Smooth muscle cell (in vitro differentiated cells): ENCODE data around the gene TYW3. TPM values are rescaled to one million over a fixed set of nuclear protein-coding genes. Genes with fewer than 3 reads are reported as not detected.

Experiments
- DNase-seq: peaks from one replicate; lab custom pipeline; 2025; ENCODE audit not compliant: unreplicated experiment; lab: John Stamatoyannopoulos, UW
- H2AFZ ChIP-seq: fragments of 200-600 bp; sonication (generic); 2 replicates; pipeline ENCODE4 v1.6.0; 2016; ENCODE audit warnings: antibody characterized with exemption, low read depth, mild to moderate bottlenecking
- H3F3A ChIP-seq: fragments of 200-600 bp; sonication (generic); 2 replicates; pipeline ENCODE4 v1.6.0; 2017; ENCODE audit warnings: antibody characterized with exemption, low read depth
- H3K27ac ChIP-seq: fragments of 200-600 bp; sonication (generic); 2 replicates; pipeline ENCODE4 v1.5.1; 2016; ENCODE audit warnings: low read depth, mild to moderate bottlenecking
- H3K27me3 ChIP-seq: fragments of 200-600 bp; sonication (generic); 2 replicates; pipeline ENCODE4 v1.6.1; 2016; ENCODE audit warnings: low read depth, mild to moderate bottlenecking
- H3K36me3 ChIP-seq: fragments of 200-600 bp; sonication (generic); 2 replicates; pipeline ENCODE4 v1.5.1; 2016; ENCODE audit warnings: low read depth
- H3K4me1 ChIP-seq: fragments of 200-600 bp; sonication (generic); 2 replicates; pipeline ENCODE4 v1.5.1; 2016; ENCODE audit warnings: low read depth
- H3K4me2 ChIP-seq: fragments of 200-600 bp; sonication (generic); 2 replicates; pipeline ENCODE4 v1.6.0; 2016; ENCODE audit warnings: mild to moderate bottlenecking
- H3K4me3 ChIP-seq: fragments of 200-600 bp; sonication (generic); 2 replicates; pipeline ENCODE4 v1.5.1; 2016; ENCODE audit warnings: mild to moderate bottlenecking
- H3K79me2 ChIP-seq: fragments of 200-600 bp; sonication (generic); 2 replicates; pipeline ENCODE4 v1.6.0; 2016; ENCODE audit warnings: low read depth, mild to moderate bottlenecking
- H3K9ac ChIP-seq: fragments of 200-600 bp; sonication (generic); 2 replicates; pipeline ENCODE4 v1.6.0; 2016; ENCODE audit warnings: low read depth
- H3K9me3 ChIP-seq: fragments of 200-600 bp; sonication (generic); replicated peaks from 2 replicates; pipeline ENCODE4 v1.5.1; 2016; ENCODE audit warnings: low read depth
- H4K20me1 ChIP-seq: fragments of 200-600 bp; sonication (generic); 2 replicates; pipeline ENCODE4 v1.6.0; 2016; ENCODE audit warnings: low read depth
- WGBS: methylation state at CpG from one replicate; pipeline ENCODE4 v1.1.7; 2016; ENCODE audit warnings: low lambda C conversion rate; 5-methylcytosine and 5-hydroxymethylcytosine counted together
- polyA plus RNA-seq: library from polyadenylated mRNA; unstranded; fragments of >200 nt; fragmentation: Nextera tagmentation; extraction: Ambion mirVana; gene quantifications from 2 replicates; pipeline ENCODE4 v1.2.1, GENCODE V29; 2016
- total RNA-seq: library from RNA; depleted of rRNA; stranded (reverse); fragments of >200 nt; gene quantifications from 2 replicates; pipeline ENCODE4 v1.2.3, GENCODE V29; 2014
- TF ChIP-seq, protein P1 (sequence below): fragments of 200-600 bp; sonication (generic); IDR thresholded peaks from 2 replicates; pipeline ENCODE4 v1.5.1; 2017; ENCODE audit warnings: borderline replicate concordance, mild to moderate bottlenecking, antibody characterized with exemption; ENCODE audit not compliant: insufficient read depth, poor library complexity, severe bottlenecking

TYW3 gene
- total and polyA plus RNA-seq, 2 experiments from 2014 or later: not detected

DNA sequence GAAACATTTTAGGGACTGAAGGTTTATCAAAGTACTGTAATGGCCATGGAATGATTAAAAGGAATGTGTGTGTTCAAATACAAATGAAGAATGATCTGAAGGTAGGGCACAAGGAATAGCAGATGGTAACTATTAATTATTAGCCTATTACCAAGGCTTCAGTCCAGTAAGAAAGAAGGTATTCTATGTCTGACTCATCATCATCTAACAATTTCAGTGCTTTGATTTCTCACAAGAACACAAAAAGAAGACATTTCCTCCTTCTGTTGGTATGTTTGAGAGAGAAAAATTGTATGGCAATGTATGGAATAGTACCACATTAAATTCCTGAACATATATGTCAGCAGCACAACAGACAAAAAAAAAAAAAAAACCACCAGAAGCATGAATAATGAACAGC, 57.5 kb downstream of the TYW3 start:
- Histone ChIP-seq H3K9me3 (no peaks in the 10 kb centered on the region), H4K20me1 (no peaks in the 10 kb centered on the region), H3F3A (no peaks in the 10 kb centered on the region), H3K9ac (no peak overlapping the region), H3K4me3 (no peak overlapping the region), H3K27ac (no peak overlapping the region), H3K4me1 (no peaks in the 10 kb centered on the region), H3K79me2 (no peaks in the 10 kb centered on the region), H3K27me3 (no peaks in the 10 kb centered on the region), H3K4me2 (no peak overlapping the region), H3K36me3 (no peaks in the 10 kb centered on the region), H2AFZ (no peak overlapping the region)
- TF ChIP-seq, protein P1, sequence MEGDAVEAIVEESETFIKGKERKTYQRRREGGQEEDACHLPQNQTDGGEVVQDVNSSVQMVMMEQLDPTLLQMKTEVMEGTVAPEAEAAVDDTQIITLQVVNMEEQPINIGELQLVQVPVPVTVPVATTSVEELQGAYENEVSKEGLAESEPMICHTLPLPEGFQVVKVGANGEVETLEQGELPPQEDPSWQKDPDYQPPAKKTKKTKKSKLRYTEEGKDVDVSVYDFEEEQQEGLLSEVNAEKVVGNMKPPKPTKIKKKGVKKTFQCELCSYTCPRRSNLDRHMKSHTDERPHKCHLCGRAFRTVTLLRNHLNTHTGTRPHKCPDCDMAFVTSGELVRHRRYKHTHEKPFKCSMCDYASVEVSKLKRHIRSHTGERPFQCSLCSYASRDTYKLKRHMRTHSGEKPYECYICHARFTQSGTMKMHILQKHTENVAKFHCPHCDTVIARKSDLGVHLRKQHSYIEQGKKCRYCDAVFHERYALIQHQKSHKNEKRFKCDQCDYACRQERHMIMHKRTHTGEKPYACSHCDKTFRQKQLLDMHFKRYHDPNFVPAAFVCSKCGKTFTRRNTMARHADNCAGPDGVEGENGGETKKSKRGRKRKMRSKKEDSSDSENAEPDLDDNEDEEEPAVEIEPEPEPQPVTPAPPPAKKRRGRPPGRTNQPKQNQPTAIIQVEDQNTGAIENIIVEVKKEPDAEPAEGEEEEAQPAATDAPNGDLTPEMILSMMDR: no peak
- no peak for DNase-seq

DNA sequence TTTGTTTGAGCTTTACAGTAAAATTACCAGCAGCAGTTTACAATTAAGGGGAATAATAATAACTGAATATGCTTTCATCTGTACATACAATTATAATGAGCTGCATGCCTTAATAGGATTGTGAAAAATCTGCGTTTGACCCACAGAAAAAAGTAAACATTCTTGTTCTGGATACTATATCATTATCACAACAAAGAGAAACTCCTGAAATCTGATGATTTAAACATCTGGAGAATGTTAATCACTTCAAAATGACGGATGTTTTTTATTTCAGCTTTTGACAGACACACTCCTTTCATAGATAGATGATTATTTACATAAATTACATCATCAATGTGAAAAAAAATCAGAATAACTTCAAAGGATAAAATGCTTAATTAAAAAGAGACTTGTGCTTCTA, 58.5 kb downstream of the TYW3 start:
- 84% methylated on average over 2 of the region's 2 CpGs for WGBS
- no peak for DNase-seq
- no peak overlapping the region for H3K27ac ChIP-seq
- no peaks in the 10 kb centered on the region for H3K27me3 ChIP-seq
- H3K9me3 ChIP-seq: no peaks in the 10 kb centered on the region
- no peaks in the 10 kb centered on the region for H4K20me1 ChIP-seq
- no peaks in the 10 kb centered on the region for H3K79me2 ChIP-seq
- no peaks in the 10 kb centered on the region for H3K36me3 ChIP-seq
- TF ChIP-seq, protein P1: no peak
- H3K4me3 ChIP-seq: no peak overlapping the region
- no peak overlapping the region for H3K4me2 ChIP-seq
- no peaks in the 10 kb centered on the region for H3K4me1 ChIP-seq
- H3K9ac ChIP-seq: no peak overlapping the region
- H2AFZ ChIP-seq: no peak overlapping the region
- no peaks in the 10 kb centered on the region for H3F3A ChIP-seq

DNA sequence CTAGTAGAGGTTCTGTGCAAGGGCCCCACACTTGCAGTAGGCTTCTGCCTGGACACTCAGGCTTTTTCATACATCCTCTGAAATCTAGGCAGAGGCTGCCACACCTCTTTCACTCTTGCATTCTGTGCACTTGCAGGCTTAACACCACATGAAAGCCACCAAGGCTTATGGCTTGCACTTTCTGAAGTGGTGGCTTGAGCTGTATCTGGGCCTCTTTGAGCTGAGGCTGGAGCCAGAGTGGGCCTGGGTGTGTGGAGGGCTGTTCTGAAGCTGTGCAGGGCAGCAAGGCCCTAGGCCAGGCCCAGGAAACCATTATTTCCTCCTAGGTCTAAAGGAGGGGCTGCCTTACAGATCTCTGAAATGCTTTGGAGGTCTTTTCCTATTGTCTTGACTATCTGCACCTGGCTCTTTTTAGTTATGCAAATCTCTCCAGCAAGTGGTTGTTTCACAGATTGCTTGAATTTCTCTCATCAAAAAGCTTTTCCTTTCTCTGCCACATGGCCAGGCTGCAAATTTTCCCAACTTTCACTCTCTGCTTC, 66.2 kb downstream of the TYW3 start:
- Histone ChIP-seq H3F3A (no peaks in the 10 kb centered on the region), H3K9ac (no peak overlapping the region), H3K9me3 (no peaks in the 10 kb centered on the region), H3K4me3 (no peak overlapping the region), H3K27me3 (no peaks in the 10 kb centered on the region), H4K20me1 (no peaks in the 10 kb centered on the region), H3K27ac (no peak overlapping the region), H3K36me3 (no peaks in the 10 kb centered on the region), H3K4me2 (no peak overlapping the region), H3K79me2 (no peaks in the 10 kb centered on the region), H3K4me1 (no peaks in the 10 kb centered on the region), H2AFZ (no peak overlapping the region)
- DNase-seq: no peak
- TF ChIP-seq, protein P1: no peak

DNA sequence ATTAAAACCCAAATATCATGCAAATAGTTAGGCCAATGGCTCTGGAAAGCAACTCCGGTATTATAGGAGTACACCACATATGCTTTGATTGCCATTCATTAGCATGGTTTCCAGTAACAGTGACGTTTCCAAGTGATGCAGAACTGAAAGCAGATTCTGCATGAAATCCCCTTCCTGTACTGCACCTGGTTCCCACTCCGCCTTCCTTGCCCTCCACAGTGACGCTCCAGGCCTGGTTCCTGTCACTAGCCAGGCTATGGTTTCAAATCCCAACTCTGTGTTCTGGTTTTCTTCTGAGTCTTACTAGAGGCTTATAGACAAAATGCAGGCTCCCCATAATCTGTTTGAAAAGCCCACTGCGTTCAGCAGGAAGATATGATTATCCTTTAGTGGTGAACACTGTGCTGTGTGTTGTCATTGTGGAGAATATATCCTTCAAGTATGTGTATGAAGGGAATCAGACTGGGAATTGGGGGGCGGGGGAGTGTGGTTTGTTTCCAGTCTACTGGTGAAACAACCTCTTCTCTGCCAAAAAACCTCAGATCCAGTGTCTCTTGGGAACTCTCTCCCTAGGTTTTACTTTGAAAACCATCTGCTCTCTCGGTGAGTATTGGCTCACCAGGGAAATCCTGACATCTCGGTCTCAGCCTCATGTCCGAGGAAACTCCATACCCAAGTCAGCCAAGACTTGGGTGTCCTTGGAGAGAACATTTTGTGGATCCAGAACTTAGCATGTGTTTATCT, 78.7 kb downstream of the TYW3 start:
- no peaks in the 10 kb centered on the region for H3K27me3 ChIP-seq
- TF ChIP-seq, protein P1: no peak
- no peaks in the 10 kb centered on the region for H3K36me3 ChIP-seq
- H3K4me3 ChIP-seq: no peak overlapping the region
- peak overlapping the region; percentile 27 for H3K27ac ChIP-seq
- H3F3A ChIP-seq: peaks cover 3% of the 10 kb centered on the region
- H4K20me1 ChIP-seq: no peaks in the 10 kb centered on the region
- H3K9ac ChIP-seq: no peak overlapping the region
- WGBS: 32% methylated on average over 9 of the region's 9 CpGs
- H3K9me3 ChIP-seq: no peaks in the 10 kb centered on the region
- peak overlapping the region; percentile 36 for H2AFZ ChIP-seq
- DNase-seq: no peak
- peak overlapping the region; percentile 62 for H3K4me2 ChIP-seq
- no peaks in the 10 kb centered on the region for H3K79me2 ChIP-seq
- H3K4me1 ChIP-seq: peaks cover 11% of the 10 kb centered on the region
